ENCODE data around the gene CEBPZ. TPM values are rescaled to one million over a fixed set of nuclear protein-coding genes. Genes with fewer than 3 reads are reported as not detected.

The CEBPZ gene
- total and polyA plus RNA-seq, 4 donors, result 15.7 to 25.6 (median 19.9) TPM

DNA sequence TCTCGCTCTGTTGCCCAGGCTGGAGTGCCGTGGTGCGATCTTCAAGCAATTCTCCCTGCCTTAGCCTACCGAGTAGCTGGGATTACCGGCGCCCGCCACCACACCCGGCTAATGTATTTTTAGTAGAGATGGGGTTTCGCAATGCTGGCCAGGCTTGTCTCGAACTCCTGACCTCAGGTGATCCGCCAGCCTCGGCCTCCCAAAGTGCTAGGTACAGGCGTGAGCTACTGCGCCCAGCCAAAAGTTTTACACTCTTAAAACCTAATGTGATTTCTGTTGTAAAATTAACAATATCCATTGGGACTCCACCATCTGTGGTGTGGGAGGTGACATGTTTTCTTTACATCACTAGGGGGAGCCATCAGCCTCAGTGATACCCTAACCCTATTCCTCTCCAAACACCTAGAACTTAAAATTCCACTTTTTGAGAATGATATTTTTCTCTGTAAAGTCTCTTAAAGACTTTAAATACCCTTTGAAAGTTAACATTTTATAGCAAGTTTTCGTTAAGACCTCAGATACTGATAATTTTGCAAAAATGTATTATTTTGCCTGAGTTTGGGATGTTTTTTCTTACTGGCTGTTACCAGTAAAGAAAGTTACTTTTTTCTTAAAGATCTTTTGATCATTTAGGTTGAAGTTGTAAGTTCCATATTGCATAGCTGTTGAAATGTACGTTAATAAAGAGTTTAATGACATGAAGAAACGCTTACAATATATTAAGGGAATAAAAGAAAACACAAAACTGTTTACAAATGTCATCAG, 63.0 kb downstream of the CEBPZ start:
- TF ChIP-seq SP1 (IDR thresholded peaks at IDR 0.05) (no peak), YY1 (IDR thresholded peaks at IDR 0.05) (no peak), RXRA (IDR thresholded peaks at IDR 0.05) (no peak), HNF4G (IDR thresholded peaks at IDR 0.05) (no peak), JUND (IDR thresholded peaks at IDR 0.05) (no peak), RAD21 (IDR thresholded peaks at IDR 0.05) (peak; percentile 74 to 80), HNF4A (conservative IDR thresholded peaks at IDR 0.05) (no peak), TAF1 (conservative IDR thresholded peaks at IDR 0.05) (no peak), NR2F2 (IDR thresholded peaks at IDR 0.05) (no peak), GABPA (IDR thresholded peaks at IDR 0.05 in 1 of 2, conservative IDR thresholded peaks at IDR 0.05 in 1 of 2) (no peak)
- TF ChIP-seq, protein P1, sequence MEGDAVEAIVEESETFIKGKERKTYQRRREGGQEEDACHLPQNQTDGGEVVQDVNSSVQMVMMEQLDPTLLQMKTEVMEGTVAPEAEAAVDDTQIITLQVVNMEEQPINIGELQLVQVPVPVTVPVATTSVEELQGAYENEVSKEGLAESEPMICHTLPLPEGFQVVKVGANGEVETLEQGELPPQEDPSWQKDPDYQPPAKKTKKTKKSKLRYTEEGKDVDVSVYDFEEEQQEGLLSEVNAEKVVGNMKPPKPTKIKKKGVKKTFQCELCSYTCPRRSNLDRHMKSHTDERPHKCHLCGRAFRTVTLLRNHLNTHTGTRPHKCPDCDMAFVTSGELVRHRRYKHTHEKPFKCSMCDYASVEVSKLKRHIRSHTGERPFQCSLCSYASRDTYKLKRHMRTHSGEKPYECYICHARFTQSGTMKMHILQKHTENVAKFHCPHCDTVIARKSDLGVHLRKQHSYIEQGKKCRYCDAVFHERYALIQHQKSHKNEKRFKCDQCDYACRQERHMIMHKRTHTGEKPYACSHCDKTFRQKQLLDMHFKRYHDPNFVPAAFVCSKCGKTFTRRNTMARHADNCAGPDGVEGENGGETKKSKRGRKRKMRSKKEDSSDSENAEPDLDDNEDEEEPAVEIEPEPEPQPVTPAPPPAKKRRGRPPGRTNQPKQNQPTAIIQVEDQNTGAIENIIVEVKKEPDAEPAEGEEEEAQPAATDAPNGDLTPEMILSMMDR (IDR thresholded peaks at IDR 0.05; ENCODE audit: low read depth, low read length, missing input control), result peak; percentile 58
- TF ChIP-seq, protein P2, sequence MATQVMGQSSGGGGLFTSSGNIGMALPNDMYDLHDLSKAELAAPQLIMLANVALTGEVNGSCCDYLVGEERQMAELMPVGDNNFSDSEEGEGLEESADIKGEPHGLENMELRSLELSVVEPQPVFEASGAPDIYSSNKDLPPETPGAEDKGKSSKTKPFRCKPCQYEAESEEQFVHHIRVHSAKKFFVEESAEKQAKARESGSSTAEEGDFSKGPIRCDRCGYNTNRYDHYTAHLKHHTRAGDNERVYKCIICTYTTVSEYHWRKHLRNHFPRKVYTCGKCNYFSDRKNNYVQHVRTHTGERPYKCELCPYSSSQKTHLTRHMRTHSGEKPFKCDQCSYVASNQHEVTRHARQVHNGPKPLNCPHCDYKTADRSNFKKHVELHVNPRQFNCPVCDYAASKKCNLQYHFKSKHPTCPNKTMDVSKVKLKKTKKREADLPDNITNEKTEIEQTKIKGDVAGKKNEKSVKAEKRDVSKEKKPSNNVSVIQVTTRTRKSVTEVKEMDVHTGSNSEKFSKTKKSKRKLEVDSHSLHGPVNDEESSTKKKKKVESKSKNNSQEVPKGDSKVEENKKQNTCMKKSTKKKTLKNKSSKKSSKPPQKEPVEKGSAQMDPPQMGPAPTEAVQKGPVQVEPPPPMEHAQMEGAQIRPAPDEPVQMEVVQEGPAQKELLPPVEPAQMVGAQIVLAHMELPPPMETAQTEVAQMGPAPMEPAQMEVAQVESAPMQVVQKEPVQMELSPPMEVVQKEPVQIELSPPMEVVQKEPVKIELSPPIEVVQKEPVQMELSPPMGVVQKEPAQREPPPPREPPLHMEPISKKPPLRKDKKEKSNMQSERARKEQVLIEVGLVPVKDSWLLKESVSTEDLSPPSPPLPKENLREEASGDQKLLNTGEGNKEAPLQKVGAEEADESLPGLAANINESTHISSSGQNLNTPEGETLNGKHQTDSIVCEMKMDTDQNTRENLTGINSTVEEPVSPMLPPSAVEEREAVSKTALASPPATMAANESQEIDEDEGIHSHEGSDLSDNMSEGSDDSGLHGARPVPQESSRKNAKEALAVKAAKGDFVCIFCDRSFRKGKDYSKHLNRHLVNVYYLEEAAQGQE (IDR thresholded peaks at IDR 0.05), result no peak
- TF ChIP-seq, protein P3, sequence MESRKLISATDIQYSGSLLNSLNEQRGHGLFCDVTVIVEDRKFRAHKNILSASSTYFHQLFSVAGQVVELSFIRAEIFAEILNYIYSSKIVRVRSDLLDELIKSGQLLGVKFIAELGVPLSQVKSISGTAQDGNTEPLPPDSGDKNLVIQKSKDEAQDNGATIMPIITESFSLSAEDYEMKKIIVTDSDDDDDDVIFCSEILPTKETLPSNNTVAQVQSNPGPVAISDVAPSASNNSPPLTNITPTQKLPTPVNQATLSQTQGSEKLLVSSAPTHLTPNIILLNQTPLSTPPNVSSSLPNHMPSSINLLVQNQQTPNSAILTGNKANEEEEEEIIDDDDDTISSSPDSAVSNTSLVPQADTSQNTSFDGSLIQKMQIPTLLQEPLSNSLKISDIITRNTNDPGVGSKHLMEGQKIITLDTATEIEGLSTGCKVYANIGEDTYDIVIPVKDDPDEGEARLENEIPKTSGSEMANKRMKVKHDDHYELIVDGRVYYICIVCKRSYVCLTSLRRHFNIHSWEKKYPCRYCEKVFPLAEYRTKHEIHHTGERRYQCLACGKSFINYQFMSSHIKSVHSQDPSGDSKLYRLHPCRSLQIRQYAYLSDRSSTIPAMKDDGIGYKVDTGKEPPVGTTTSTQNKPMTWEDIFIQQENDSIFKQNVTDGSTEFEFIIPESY (IDR thresholded peaks at IDR 0.05), result no peak
- TF ChIP-seq, protein P4, sequence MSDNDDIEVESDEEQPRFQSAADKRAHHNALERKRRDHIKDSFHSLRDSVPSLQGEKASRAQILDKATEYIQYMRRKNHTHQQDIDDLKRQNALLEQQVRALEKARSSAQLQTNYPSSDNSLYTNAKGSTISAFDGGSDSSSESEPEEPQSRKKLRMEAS (IDR thresholded peaks at IDR 0.05), result no peak
- Histone ChIP-seq H3K36me3 (ENCODE audit: control insufficient read depth in 4 of 4, insufficient read depth in 3 of 4, low read depth in 1 of 4, low read length in 3 of 4) (no peaks in the 10 kb centered on the region), H3K9me3 (ENCODE audit: control insufficient read depth in 4 of 4, low read length in 3 of 4) (no peaks in the 10 kb centered on the region), H3K27ac (ENCODE audit: low read depth in 1 of 2, low read length in 2 of 2) (no peak overlapping the region), H3K27me3 (ENCODE audit: control insufficient read depth in 4 of 4, insufficient read depth in 4 of 4, low read length in 3 of 4) (no peaks in the 10 kb centered on the region), H3K9ac (ENCODE audit: low read depth in 1 of 2, low read length in 2 of 2) (no peak overlapping the region), H3K4me1 (ENCODE audit: control insufficient read depth in 4 of 4, insufficient read depth in 4 of 4, low read length in 3 of 4) (peaks cover 2 to 3% (median 3%) of the 10 kb centered on the region in 4 donors), H3K4me3 (ENCODE audit: low read depth in 1 of 3, low read length in 3 of 3) (no peak overlapping the region)
- 42% methylated on average over 17 of the region's 17 CpGs for WGBS
- no peak for DNase-seq (ENCODE audit: low spot score)

DNA sequence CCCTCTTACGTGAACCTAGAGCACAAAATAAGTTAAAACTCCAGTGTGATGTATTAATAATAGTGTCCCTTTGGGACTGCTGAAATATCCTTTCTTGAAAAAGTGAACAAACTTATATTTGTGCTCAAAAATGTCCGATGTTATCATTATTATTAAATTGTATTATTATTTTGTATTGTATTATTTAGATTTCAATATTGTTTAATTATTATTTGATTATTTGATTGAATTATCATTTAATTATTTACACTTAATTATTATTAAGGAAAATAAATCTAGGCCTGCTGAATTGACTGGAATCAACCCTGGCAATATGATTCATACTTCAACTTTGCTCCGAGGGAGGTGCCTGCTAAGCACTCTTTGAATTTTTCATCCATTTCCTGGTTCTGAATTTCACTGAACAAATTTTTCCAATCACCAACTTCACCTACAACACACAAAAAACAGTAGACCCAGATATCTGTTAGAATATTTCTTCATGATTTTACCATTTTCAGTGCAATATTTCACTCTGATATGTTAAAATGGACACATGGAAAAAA, 63.7 kb downstream of the CEBPZ start:
- Histone ChIP-seq H3K36me3 (ENCODE audit: control insufficient read depth in 4 of 4, insufficient read depth in 3 of 4, low read depth in 1 of 4, low read length in 3 of 4) (no peaks in the 10 kb centered on the region), H3K27ac (ENCODE audit: low read depth in 1 of 2, low read length in 2 of 2) (no peak overlapping the region), H3K9ac (ENCODE audit: low read depth in 1 of 2, low read length in 2 of 2) (no peak overlapping the region), H3K9me3 (ENCODE audit: control insufficient read depth in 4 of 4, low read length in 3 of 4) (no peaks in the 10 kb centered on the region), H3K27me3 (ENCODE audit: control insufficient read depth in 4 of 4, insufficient read depth in 4 of 4, low read length in 3 of 4) (no peaks in the 10 kb centered on the region), H3K4me1 (ENCODE audit: control insufficient read depth in 4 of 4, insufficient read depth in 4 of 4, low read length in 3 of 4) (peaks cover 2 to 3% (median 3%) of the 10 kb centered on the region in 4 donors), H3K4me3 (ENCODE audit: low read depth in 1 of 3, low read length in 3 of 3) (no peak overlapping the region)
- 91% methylated on average over 3 of the region's 3 CpGs for WGBS
- DNase-seq (ENCODE audit: low spot score), result no peak
- TF ChIP-seq SP1 (IDR thresholded peaks at IDR 0.05) (no peak), NR2F2 (IDR thresholded peaks at IDR 0.05) (no peak), GABPA (IDR thresholded peaks at IDR 0.05 in 1 of 2, conservative IDR thresholded peaks at IDR 0.05 in 1 of 2) (no peak), FOXA2 (IDR thresholded peaks at IDR 0.05) (no peak)
- TF ChIP-seq, protein P4 (IDR thresholded peaks at IDR 0.05), result no peak
- TF ChIP-seq, protein P2 (IDR thresholded peaks at IDR 0.05), result no peak
- TF ChIP-seq, protein P3 (IDR thresholded peaks at IDR 0.05), result no peak

Data from liver (tissue), 9 donors.